COLO668 (cell line): ENCODE measurements around the gene AGPAT4.

Source experiments
- DNase-seq: peaks from one replicate; lab custom pipeline; 2025; ENCODE audit not compliant: unreplicated experiment; lab: John Stamatoyannopoulos, UW

Gene AGPAT4

DNA sequence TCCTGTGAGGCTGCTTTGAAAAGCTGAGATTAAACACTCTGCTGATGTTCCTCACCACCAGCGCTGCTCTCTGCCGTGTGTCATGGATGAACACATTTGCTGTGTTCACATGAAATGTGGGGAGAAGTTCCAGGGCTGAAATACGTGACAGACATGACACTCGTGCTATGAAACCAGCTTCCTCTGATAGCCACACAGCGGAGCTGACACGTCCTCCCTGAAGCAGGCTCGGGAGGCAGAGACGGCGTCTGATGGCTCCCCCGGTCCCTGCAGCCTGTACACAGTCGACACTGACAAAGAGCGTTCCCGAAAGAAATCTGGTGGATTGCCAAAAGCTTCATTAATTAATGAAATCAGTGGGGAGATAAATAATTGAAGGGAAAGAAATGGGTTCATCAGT is 17.5 kb downstream of the AGPAT4 start:
- no peak for DNase-seq

DNA sequence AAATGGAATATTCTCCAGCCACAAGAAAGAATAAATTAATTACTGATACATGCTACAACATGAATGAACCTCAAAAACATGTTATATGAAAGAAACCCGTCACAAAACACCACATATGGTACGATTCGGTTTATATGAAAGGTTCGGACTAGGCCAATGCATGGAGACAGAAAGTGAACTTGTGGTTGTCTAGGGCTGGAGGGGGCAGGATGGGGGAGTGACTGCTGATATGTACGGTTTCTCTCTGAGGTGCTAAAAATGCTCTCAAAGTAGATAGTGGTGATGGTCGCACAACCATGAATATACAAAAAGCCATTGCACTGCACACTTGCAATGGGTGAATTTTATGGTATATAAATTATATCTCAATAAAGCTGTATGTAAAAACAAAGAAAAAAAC is 18.3 kb downstream of the AGPAT4 start:
- no peak for DNase-seq

DNA sequence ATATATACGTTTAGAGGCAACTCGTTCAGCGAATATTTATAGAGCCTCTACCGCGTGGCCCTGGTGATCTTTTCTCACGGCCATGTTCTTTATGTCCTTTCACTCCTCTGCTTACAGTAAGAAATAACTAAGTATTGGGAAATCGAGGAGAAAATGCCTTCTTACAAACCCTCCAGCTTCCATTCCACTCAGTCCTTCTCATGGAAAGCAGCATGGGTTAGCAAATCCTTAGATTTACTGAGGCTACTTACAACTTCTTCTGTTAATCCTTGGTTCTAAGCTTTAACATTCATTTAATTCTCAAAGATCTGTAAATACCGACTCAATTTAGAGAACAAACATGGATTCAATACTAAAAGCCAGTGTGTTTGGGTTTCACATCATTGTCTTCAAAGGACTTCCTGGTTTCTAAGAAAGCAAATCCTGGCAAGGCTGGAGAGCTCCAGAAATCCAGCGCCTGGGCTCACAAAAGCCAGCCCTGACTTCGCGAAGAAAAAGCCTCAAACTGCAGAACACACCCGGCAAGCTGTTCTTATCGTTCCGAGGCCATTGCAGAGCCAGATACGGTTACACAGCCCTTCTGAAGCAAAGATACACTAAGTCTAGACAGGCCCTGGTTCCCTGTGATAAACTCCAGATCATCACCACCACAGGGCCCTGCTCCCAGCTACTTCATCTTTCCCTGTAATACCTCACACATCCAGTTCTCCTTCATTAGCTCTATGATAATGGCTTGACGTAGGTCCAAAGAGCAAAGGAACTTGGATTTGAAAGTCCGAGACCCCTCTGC is 19.2 kb downstream of the AGPAT4 start:
- DNase-seq = no peak

DNA sequence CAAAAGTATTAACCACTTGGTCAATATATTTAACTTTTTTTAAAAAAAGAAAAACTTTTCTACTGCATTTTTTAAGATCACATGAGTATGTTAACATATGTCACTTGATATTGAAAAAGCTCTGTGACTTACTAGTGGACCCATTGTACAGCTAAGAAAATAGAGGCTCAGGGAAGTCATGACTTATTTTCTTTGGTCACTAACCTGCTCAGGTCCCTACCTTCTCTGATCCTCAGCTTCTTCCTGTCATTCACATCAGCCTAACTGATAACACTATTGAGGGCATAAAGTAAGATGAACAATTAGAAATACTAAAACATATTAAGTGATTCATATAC is 19.8 kb downstream of the AGPAT4 start:
- no peak for DNase-seq

DNA sequence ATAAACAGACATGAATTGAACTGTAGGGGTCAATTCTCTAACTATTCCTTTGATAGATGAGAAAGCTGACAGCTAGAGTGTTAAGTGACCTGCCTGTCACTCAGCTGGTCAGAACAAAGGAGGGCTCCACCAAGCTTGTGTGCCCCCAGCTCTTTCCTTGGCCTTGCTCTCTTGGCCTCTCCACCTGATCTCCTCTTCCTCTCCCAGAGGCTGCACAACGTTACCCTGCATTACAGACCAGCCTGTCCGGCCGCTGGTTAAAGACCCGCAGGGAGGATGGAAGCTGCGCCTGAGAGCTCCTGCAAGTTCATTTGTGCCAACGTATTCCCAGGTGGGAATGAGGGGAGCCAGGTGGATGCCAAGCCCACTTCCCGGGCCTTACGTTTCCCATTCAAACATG is 22.5 kb downstream of the AGPAT4 start:
- DNase-seq = no peak

DNA sequence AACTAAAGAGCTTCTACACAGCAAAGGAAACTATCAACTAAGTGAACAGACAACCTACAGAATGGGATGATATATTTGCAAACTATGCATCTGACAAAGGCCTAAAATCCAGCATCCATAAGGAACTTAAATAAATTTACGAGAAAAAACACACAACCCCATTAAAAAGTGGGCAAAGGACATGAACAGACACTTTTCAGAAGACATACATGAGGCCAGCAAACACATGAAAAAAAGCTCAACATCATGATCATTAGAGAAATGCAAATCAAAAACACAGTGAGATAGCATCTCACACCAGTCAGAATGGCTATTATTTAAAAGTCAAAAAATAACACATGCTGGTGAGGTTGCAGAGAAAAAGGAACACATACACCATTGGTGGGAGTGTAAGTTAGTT is 24.5 kb downstream of the AGPAT4 start:
- no peak for DNase-seq

DNA sequence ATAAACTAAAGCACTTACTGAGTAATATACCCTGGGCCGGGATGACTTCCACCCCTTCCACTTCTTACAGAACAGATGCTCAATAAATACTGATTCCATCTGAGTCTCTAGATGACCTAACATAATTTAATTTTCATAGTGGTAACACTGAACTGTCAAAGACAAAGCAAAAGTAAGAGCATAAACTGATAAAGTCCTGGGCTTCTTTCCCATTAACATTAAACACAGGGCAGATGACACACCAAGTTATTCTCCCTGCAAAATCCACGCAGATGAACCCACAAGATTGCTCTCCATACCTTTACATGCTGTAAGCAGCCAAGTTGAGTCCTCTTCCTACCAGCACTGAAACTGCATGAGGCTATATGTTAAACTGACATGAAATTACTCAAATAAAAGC is 27.1 kb downstream of the AGPAT4 start:
- DNase-seq = no peak

DNA sequence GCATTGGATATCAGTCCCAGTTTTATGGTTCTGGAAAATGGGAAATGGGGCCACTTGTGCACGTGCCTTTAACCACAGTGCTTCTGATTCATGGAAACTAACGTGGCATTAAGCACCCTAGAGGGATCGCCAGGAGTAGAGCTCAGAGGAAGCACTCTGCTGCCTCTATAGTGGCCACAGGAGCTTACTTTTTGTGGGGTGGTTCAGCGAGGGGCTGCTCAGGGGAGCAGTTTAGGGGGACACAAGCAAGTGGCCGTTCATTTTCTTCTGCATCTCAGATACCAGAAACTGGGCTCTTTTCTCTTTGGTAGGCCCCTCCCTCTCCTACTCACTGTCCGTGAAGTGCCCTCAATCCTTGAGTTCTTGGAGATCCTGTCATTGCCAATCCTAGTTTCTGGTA is 28.5 kb downstream of the AGPAT4 start:
- DNase-seq = no peak

DNA sequence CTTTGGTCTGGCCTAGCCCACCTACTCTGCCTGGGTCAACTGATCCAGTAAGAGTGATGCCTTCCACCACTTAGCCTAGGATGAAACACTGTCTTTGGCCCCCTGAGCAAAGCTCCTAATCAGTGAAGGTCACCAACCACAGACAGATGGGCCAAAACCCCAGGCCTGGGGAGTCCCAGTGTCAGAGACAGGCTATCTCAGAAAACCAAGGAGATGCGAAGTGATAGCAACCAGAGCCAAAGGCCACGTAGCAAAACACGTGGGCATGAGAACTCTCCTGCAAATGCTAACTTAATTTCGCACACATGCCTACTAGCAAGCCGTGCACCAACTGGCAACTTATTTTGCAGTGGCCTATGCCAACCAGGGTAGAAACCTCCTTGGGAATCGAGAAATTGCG is 29.1 kb downstream of the AGPAT4 start:
- no peak for DNase-seq

DNA sequence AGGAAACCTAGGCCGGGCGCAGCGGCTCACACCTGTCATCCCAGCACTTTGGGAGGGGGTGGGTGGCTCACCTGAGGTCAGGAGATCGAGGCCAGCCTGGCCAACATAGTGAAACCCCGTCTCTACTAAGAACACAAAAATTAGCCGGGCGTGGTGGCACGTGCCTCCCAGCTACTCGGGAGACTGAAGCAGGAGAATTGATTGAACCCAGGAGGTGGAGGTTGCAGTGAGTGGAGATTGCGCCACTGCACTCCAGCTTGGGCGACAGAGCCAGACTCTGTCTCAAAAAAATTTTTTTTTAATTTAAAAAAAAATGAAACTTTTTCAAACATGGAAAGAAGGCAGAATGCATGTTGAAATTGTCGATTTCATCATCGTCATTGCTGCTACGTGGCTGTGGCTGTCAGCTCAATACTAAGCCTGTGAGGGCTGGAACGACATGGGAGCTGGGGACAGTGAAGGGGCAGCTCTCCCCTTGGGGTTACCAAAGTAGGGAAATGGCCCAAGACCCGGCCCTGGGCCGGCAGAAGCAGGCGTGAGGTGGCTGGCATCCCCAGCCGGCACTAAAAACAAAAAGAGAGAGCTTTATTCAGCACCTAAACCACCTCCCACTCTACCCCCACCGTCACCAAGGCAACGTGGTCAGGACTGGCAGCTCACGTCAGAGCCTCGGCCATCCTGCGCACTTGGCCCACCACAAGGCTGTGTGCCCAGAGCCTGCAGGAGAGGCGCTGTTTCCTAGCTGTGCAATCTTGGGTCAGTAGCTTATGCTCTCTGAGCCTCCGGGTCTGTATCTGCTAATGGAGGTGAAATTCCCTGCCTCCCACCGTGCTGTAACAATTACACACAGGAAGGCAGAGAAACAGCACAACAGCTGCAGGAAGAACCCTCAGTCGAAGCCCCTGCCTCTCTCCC is 30.8 kb downstream of the AGPAT4 start:
- DNase-seq = no peak

DNA sequence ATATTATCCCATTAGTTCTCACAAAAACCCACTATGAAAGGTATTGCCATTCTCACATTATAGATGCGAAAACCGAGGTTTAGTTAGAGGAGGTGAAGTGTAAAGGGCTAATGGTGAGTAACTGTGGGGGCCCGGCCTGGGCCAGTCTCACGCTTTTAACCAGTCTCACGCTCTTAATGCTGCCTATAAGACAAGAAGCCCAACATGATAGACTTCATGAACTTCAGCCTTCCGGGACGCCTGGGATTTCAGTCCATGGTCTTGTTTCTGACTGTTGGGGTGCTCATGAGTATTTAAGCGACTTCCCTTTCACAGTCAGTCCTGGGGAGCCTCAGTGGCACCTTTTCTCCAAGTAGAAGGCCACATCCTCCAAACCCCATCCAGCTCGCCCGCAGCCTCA is 31.7 kb downstream of the AGPAT4 start:
- no peak for DNase-seq

DNA sequence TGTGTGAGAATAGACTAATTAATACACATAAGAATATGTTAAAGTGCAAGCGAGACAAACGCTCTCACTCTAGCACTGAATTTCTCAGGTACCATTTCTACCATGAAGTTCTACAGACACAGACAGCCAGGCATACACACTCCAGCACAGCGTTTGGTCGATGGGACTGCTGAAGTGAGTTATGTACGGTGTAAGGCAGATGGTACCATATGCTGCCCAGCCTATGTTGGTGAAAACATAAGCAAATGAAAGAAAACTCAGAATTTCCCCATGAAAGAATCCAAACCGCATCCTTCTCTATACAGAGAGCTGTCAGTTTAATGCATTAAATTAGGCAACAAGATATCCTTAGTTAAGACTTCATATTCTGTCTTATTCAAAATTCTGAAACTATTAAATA is 34.9 kb downstream of the AGPAT4 start:
- no peak for DNase-seq

DNA sequence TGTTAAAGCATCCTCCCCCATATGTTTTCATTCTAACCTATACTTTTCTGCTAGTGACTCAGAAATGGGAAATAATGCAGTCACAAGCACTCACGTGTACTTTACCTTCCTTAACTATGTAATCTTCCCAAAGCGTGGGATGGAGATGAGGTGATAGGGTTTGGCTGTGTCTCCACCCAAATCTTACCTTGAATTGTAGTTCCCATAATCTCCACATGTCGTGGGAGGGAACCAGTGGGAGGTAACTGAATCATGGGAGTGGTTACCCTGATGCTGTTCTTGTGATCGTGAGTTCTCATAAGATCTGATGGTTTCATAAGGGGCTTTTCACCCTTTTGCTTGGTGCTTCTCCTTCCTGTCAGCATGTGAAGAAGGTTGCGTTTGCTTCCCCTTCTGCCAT is 35.4 kb downstream of the AGPAT4 start:
- DNase-seq = no peak

DNA sequence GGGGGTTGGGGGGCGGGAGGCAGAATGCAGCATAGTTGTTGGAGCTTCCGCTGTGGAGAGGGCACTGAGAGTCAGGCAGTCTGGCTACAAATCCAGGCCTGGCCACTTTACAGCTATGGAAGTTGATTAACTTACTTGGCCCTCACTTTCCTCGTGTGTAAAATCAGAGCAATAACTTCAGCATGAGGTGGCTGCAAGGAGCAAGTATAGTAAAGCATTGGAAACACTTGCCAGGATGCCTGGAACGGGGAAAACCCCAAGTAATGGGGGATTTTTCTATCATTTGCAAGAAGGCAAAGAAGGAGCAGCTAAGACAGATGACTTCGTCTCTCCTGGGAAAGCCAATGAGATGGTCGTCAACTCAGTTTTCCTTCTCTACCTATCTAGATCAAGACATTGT is 35.8 kb downstream of the AGPAT4 start:
- no peak for DNase-seq

DNA sequence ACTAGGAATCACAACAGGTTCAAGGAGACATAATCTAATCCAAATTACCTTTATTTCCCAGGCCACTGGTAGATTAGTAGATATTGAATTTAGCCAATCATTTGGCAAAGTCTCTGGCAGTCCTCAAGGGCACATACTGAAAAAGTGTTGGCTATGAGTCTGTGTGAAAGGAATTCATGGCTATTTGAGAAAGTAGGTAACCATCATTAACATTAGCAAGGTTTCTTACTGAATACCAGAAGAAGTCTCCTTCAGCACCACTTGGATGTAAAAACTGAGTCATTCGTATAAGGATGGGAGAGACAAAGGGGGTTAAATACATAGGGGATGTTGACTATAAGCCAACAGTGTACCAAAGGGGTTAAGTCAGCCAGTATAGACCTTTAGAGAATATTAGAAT is 36.7 kb downstream of the AGPAT4 start:
- no peak for DNase-seq

DNA sequence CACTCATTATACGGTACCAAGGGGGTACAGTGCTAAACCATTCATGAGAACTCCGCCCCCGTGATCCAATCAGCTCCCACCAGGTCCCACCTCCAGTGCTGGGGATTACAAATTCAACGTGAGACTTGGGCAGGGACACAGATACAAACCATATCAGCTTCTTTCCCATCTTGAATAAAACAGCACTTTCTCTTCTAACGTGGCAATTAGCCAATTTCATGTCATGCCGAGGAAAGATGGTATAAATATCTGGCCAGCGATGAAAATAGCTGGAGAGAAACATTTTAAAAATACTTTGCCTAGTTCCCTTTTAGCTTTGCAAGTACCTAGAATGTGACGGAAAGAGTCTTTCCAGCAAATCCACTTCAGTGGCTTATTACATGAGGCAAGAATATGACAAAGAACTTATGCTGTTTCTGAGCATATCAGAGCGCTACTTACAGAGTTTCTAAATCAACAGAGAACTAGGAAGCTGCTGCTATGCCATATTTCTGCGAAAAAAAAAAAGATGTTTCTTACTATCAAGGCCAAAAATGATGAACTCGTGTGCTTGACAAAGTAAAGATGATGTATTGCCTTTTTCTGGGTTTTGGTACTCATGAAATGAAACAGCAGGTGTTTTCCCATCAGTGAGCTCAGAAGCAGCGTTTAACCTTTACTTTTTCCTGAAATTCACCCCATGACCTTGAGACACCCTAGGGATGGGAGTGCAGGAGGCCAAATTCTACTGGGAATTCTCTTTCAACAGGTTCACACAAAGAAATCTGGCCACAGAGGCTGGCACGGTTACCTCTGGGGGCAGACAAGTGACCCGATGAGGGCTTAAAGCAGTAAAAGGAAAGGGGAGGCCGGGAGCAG is 37.9 kb downstream of the AGPAT4 start:
- no peak for DNase-seq

DNA sequence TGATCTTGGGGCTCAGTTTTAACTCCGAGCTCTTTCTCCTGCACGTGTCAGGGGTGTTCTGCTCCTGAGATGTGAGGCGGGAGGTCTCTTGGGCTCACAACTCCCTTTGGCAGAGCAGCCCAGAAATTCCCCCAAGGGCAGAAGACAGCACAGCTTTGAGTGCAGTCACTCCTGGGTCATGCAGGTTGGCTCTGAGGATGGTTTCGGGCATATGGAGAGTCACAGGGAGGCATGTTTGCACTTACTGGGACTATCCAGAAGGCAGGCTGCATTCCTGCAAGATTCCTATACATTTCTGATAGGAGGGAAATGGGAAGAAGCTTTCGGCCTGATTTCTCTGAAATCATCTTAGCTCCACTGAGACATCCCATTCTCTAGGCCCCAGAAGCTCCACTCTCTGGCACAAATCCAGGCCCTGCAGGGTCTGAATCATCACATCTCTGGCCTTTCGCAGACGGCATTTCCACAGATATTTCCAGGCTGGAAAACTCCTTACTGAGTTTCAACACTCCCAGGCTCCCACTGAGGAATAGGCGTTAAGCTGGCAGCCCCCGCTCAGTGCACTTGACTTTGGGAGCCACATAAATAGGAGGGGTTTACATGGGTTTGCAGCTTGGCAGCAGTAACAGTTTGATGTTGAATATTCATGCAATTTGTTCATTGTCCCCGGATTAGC is 39.7 kb downstream of the AGPAT4 start:
- DNase-seq = no peak

DNA sequence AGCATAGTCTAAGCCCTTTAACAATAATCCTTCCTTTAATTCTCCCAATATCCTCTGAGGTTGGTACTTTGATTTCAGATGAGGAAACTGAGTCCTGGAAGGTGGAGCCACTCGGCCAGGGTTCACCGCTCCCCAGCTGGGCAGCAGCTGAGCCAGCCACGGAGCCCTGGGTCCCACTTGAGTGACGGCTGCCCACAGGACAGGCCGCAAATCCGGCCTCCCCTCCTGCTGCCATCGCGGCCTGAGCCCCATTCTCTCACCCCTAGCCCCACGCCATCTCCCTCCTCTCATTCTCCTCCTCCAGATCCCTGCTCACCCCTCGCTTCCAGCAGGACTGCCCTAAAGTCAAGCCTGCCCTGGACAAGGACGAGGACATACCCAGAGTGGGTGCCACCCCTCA is 41.4 kb downstream of the AGPAT4 start:
- DNase-seq = no peak

DNA sequence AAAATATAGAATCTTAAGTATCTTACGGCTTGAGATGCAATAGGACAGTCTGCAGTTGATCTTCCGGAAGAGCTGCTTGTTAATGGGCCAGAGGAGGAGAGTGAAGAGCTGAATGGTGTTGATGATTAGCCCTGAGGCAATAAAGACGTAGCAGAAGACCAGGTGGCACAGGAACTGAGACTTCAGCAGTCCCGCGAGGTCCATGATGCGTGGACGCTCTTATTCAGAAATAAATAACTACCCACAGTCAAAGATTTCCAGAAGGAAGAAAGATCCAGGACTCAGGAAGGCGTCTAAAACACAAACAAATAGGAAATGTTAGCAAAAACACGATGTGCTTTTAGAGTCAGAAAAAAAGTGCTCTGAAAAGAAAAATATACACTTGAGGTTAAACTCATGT is 41.9 kb downstream of the AGPAT4 start:
- DNase-seq = no peak

DNA sequence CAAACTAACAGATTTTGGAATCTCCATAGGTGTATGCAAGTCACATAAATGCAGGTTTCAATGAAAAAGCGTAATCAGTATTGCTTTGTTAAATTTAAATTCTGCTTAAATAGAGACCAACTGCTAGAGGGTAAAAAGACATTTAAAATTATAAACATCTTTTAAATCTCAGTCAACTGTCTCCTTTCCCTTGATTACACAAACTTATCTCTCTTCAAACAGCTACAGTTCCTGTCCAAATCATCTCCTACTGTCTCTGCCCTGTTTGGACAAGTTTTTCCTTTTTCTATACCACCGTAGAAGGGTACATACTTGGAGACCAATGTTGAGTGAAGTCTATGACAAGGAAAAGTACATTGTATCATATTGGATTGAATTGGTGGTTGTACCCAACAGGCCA is 43.5 kb downstream of the AGPAT4 start:
- no peak for DNase-seq
